ENCODE results near the gene RYR3.

DNA sequence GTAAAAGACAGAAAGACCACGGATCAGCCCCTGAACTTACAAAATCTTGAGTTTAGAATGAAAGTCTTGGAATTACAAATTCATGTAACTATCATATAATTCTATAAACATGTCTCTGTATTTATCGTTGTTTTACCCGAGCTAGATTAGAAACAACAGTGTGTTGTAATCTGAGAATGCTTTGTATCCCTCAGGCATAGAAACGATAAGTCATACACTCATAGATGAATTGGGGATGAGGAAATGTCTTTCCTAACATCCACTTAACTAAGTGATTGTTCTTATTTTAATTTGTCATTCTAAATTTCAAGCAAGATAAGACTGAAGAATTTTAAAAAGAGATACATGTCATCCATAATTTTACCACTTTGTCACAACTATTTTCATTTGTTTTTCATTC, 165.3 kb downstream of the RYR3 start:
- TF ChIP-seq POLR2A (IDR thresholded peaks at IDR 0.05): no peak
- TF ChIP-seq, protein P1, sequence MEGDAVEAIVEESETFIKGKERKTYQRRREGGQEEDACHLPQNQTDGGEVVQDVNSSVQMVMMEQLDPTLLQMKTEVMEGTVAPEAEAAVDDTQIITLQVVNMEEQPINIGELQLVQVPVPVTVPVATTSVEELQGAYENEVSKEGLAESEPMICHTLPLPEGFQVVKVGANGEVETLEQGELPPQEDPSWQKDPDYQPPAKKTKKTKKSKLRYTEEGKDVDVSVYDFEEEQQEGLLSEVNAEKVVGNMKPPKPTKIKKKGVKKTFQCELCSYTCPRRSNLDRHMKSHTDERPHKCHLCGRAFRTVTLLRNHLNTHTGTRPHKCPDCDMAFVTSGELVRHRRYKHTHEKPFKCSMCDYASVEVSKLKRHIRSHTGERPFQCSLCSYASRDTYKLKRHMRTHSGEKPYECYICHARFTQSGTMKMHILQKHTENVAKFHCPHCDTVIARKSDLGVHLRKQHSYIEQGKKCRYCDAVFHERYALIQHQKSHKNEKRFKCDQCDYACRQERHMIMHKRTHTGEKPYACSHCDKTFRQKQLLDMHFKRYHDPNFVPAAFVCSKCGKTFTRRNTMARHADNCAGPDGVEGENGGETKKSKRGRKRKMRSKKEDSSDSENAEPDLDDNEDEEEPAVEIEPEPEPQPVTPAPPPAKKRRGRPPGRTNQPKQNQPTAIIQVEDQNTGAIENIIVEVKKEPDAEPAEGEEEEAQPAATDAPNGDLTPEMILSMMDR (IDR thresholded peaks at IDR 0.05): no peak
